A549 (cell line): ENCODE data around the gene ZNF219. TPM values are rescaled to one million over a fixed set of nuclear protein-coding genes. Genes with fewer than 3 reads are reported as not detected.
A peak's percentile ranks its signal among the peaks of the same experiment; 100 is the strongest.

Source experiments
- ATAC-seq, 2 experiments: fragments of 200-7000 bp in 1 of 2; fragments of >200 bp in 1 of 2; cut with Nextera tagmentation in 1 of 2; cut with Tn5 transposase in 1 of 2; 3 replicates each; pipeline versions ENCODE4 v1.8.0 to v1.9.1; 2018 to 2020; ENCODE audit warnings: mild to moderate bottlenecking in 1 of 2, moderate library complexity in 1 of 2
- CTCF ChIA-PET: fragments of 300-600 bp; sonication (Branson Sonifier 250); formaldehyde crosslinking; extraction: SDS; loops from one replicate; lab custom pipeline; 2021; ENCODE audit warnings: antibody characterized with exemption, inconsistent platforms; lab: Yijun Ruan, JAX
- POLR2A ChIA-PET: fragments of 350-600 bp; formaldehyde crosslinking; extraction: SDS; loops from one replicate; lab custom pipeline; 2021; ENCODE audit warnings: antibody characterized with exemption, inconsistent platforms; lab: Yijun Ruan, JAX
- DNase-seq, 2 experiments: peaks; one replicate each; pipeline versions ENCODE4 v3.0.0 to v3.0.0-alpha.2; 2011 to 2016; ENCODE audit warnings: low read depth in 1 of 2, low spot score in 1 of 2
- FAIRE-seq: peaks from 2 replicates; lab custom pipeline; 2011; peaks lifted over from hg19 to GRCh38; lab: Jason Lieb, UNC
- H3K27ac ChIP-seq, 2 experiments: fragments of >200 bp; sonication (Bioruptor Twin); formaldehyde crosslinking; 3 replicates each; pipeline ENCODE4 v1.5.1; 2016 to 2017
- H3K4me1 ChIP-seq: fragments of >200 bp; sonication (Bioruptor Twin); formaldehyde crosslinking; 3 replicates; pipeline ENCODE4 v1.6.1; 2016
- H3K4me2 ChIP-seq: fragments of >200 bp; sonication (Bioruptor Twin); formaldehyde crosslinking; 3 replicates; pipeline ENCODE4 v1.6.1; 2016
- H3K4me3 ChIP-seq: fragments of >200 bp; sonication (Bioruptor Twin); formaldehyde crosslinking; 3 replicates; pipeline ENCODE4 v1.5.1; 2016
- H3K9me3 ChIP-seq: fragments of >200 bp; sonication (Bioruptor Twin); formaldehyde crosslinking; 3 replicates; pipeline ENCODE4 v1.6.1; 2016
- BCL3 ChIP-seq: fragments of >200 bp; sonication (Bioruptor Twin); formaldehyde crosslinking; IDR thresholded peaks from 3 replicates; pipeline ENCODE4 v1.6.1; 2016
- CHD4 ChIP-seq: fragments of 200-600 bp; sonication (generic); IDR thresholded peaks from 2 replicates; pipeline ENCODE4 v1.6.1; 2016; ENCODE audit warnings: antibody characterized with exemption, mild to moderate bottlenecking, borderline replicate concordance
- CTCF ChIP-seq: fragments of >200 bp; sonication (Bioruptor Twin); formaldehyde crosslinking; IDR thresholded peaks from 3 replicates; pipeline ENCODE4 v1.5.1; 2016
- ELK1 ChIP-seq: fragments of 150-350 bp; IDR thresholded peaks from 2 replicates; pipeline ENCODE4 v1.6.1; 2014; ENCODE audit warnings: low read depth, mild to moderate bottlenecking, low read length
- EP300 ChIP-seq, 2 experiments: fragments of >200 bp; sonication (Bioruptor Twin); formaldehyde crosslinking; IDR thresholded peaks; 2 replicates in 1 of 2; 3 replicates in 1 of 2; pipeline ENCODE4 v1.6.1; 2016 to 2017
- HEYL ChIP-seq: fragments of 250-450 bp; sonication (Bioruptor Pico); IDR thresholded peaks from 2 replicates; pipeline ENCODE4 v1.8.0; 2021; ENCODE audit warnings: mild to moderate bottlenecking, moderate library complexity
- HMGXB4 ChIP-seq: fragments of 250-450 bp; sonication (Bioruptor Pico); IDR thresholded peaks from 2 replicates; pipeline ENCODE4 v1.5.0; 2021; ENCODE audit warnings: mild to moderate bottlenecking, moderate library complexity, borderline replicate concordance
- JUNB ChIP-seq: fragments of >200 bp; sonication (Bioruptor Twin); formaldehyde crosslinking; IDR thresholded peaks from 2 replicates; pipeline ENCODE4 v1.6.1; 2016
- NR3C1 ChIP-seq: fragments of >200 bp; sonication (Bioruptor Twin); formaldehyde crosslinking; IDR thresholded peaks from 3 replicates; pipeline ENCODE4 v1.6.1; 2017
- PHF8 ChIP-seq: fragments of 200-600 bp; sonication (generic); IDR thresholded peaks from 2 replicates; pipeline ENCODE4 v1.6.1; 2016; ENCODE audit warnings: low read depth, mild to moderate bottlenecking, antibody characterized with exemption, moderate library complexity, borderline replicate concordance
- REST ChIP-seq: fragments of 200-600 bp; sonication (generic); IDR thresholded peaks from 2 replicates; pipeline ENCODE4 v1.6.1; 2016; ENCODE audit warnings: antibody characterized with exemption, mild to moderate bottlenecking, moderate library complexity
- RFX5 ChIP-seq: fragments of 450-650 bp; IDR thresholded peaks from 2 replicates; pipeline ENCODE4 v1.7.1; 2014; ENCODE audit warnings: antibody characterized with exemption, mild to moderate bottlenecking, moderate library complexity
- RNF2 ChIP-seq: fragments of 200-600 bp; sonication (generic); IDR thresholded peaks from 2 replicates; pipeline ENCODE4 v1.6.1; 2016; ENCODE audit warnings: low read depth, mild to moderate bottlenecking, antibody characterized with exemption, moderate library complexity, borderline replicate concordance
- TFCP2L1 ChIP-seq: fragments of 250-450 bp; sonication (Bioruptor Pico); IDR thresholded peaks from 2 replicates; pipeline ENCODE4 v1.5.0; 2021; ENCODE audit warnings: mild to moderate bottlenecking
- TP53 ChIP-seq: fragments of 250-450 bp; sonication (Bioruptor Pico); IDR thresholded peaks from 2 replicates; pipeline ENCODE4 v1.5.0; 2021; ENCODE audit warnings: mild to moderate bottlenecking, moderate library complexity
- ZC3H11A ChIP-seq: fragments of 450-650 bp; IDR thresholded peaks from 2 replicates; pipeline ENCODE4 v1.6.1; 2014; ENCODE audit warnings: antibody characterized with exemption, mild to moderate bottlenecking
- WGBS: methylation state at CpG from one replicate; pipeline ENCODE4 v1.1.6; 2017; ENCODE audit errors: missing lambda C conversion rate; 5-methylcytosine and 5-hydroxymethylcytosine counted together
- polyA plus RNA-seq, 4 experiments: library from polyadenylated mRNA; depleted of rRNA in 3 of 4; stranded (reverse); fragments of >200 nt; fragmentation: RNase III in 1 of 4; extraction: RNeasy Plus Mini Kit Qiagen cat#74134 plus additional on column Dnase treatment in 1 of 4; gene quantifications; 2 replicates in 3 of 4; 3 replicates in 1 of 4; pipeline ENCODE4 v1.2.3, GENCODE V29; 2011 to 2017

The ZNF219 gene
- polyA plus RNA-seq, 2 of the 4 experiments (the other 2 are of a cell fraction) = 17.3 to 31.0 TPM

- H3K4me3 ChIP-seq = peak overlapping the region; percentile 62
- DNase-seq (no peak), ATAC-seq (peak in 1 of 2 experiments; percentile 14; a peak in 2 of 6 replicates), FAIRE-seq (no peak)
- 85% methylated on average over 10 of the region's 10 CpGs for WGBS
- peak overlapping the region; percentile 83 to 99 for H3K27ac ChIP-seq
- TF ChIP-seq RFX5 = no peak
- TF ChIP-seq BCL3 = no peak
- TF ChIP-seq HEYL (CRISPR knock-in tag) = no peak
- TF ChIP-seq RNF2 = no peak
- TF ChIP-seq REST = no peak
- no peak for TF ChIP-seq TFCP2L1 (CRISPR knock-in tag)
- no peak for TF ChIP-seq CHD4
- no peak for TF ChIP-seq EP300 (IDR thresholded peaks at IDR 0.05)
- TF ChIP-seq NR3C1 = no peak
- TF ChIP-seq ELK1 = no peak
- no peak for TF ChIP-seq TP53 (CRISPR knock-in tag)
- CTCF ChIA-PET = interaction anchor here (1.5 to 13.7 kb wide), 7 partner anchors 9 to 126 kb away, joined by 7 to 369 read pairs (median 194); partner anchors contain the start of genes ARHGEF40, RNASE7 and TMEM253
- no peaks in the 10 kb centered on the region for H3K9me3 ChIP-seq
- H3K4me2 ChIP-seq = peak overlapping the region; percentile 94
- POLR2A ChIA-PET = interaction anchor here (2.8 kb wide), 1 partner anchor 26 kb away, joined by 9 read pairs; no protein-coding TSS in a partner anchor
- peaks cover 60% of the 10 kb centered on the region for H3K4me1 ChIP-seq
Measured at GRCh38 chr14:21096978-21097635, 1.3 kb downstream of the ZNF219 start.

- H3K4me2 ChIP-seq = peak overlapping the region; percentile 94
- ChIA-PET CTCF (interaction anchor here (1.1 to 13.7 kb wide), 8 partner anchors 9 to 125 kb away, joined by 3 to 369 read pairs (median 126); partner anchors contain the start of genes ARHGEF40, RNASE7 and TMEM253), POLR2A (interaction anchor here (2.8 kb wide), 1 partner anchor 25 kb away, joined by 9 read pairs; no protein-coding TSS in a partner anchor)
- H3K4me3 ChIP-seq = no peak overlapping the region
- 80% methylated on average over 3 of the region's 3 CpGs for WGBS
- H3K9me3 ChIP-seq = no peaks in the 10 kb centered on the region
- TF ChIP-seq CTCF (no peak), PHF8 (no peak), JUNB (no peak), HMGXB4 (CRISPR knock-in tag) (no peak), EP300 (IDR thresholded peaks at IDR 0.05) (no peak), ZC3H11A (no peak)
- TF ChIP-seq, all 56 proteins: peak for 0
- DNase-seq (no peak), FAIRE-seq (no peak), ATAC-seq (no peak)
- Histone ChIP-seq H3K27ac (peak overlapping the region; percentile 83 to 99; a peak in 4 of 6 replicates), H3K4me1 (peaks cover 53% of the 10 kb centered on the region)
Measured at GRCh38 chr14:21096438-21096837, 2.0 kb downstream of the ZNF219 start.
